Stomach (tissue), 4 donors: ENCODE measurements around the gene TLR2.

Experiments used
- EP300 ChIP-seq: sonication (generic); formaldehyde crosslinking; IDR thresholded peaks from one replicate; pipeline ENCODE4 v1.6.1; 2017; ENCODE audit warnings: antibody characterized with exemption
- POLR2A ChIP-seq, 4 donors: fragments of 450-650 bp; IDR thresholded peaks; one replicate each; pipeline ENCODE4 v1.6.1; 2016; ENCODE audit warnings: antibody characterized with exemption in 4 of 4, control low read depth in 2 of 4, mild to moderate bottlenecking in 1 of 4, moderate library complexity in 1 of 4
- TF ChIP-seq, protein P1 (sequence below), 7 experiments: fragments of 450-650 bp in 4 of 7; fragments of 200-600 bp in 3 of 7; sonication (generic) in 3 of 7; IDR thresholded peaks; one replicate each; pipeline ENCODE4 v1.5.1; 2016 to 2019; ENCODE audit warnings: antibody characterized with exemption in 7 of 7, control low read depth in 2 of 7, mild to moderate bottlenecking in 1 of 7

DNA sequence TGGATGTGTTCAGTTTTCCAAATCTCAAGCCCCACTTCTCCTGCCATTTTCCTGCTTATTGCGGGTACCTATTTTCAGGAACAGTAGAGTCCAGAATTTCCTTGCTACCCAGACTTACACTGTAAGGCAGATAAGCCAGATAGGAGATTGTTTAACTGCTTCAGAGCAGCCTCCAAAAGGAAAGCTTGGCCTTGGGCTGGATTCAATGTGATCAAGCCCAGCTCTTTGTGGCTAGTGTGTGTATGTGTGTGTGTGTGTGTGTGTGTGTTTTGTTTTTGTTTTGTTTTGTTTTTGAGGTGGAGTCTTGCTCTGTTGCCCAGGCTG is 41.7 kb downstream of the TLR2 start:
- TF ChIP-seq, protein P1, sequence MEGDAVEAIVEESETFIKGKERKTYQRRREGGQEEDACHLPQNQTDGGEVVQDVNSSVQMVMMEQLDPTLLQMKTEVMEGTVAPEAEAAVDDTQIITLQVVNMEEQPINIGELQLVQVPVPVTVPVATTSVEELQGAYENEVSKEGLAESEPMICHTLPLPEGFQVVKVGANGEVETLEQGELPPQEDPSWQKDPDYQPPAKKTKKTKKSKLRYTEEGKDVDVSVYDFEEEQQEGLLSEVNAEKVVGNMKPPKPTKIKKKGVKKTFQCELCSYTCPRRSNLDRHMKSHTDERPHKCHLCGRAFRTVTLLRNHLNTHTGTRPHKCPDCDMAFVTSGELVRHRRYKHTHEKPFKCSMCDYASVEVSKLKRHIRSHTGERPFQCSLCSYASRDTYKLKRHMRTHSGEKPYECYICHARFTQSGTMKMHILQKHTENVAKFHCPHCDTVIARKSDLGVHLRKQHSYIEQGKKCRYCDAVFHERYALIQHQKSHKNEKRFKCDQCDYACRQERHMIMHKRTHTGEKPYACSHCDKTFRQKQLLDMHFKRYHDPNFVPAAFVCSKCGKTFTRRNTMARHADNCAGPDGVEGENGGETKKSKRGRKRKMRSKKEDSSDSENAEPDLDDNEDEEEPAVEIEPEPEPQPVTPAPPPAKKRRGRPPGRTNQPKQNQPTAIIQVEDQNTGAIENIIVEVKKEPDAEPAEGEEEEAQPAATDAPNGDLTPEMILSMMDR (IDR thresholded peaks at IDR 0.05): no peak
- no peak for TF ChIP-seq POLR2A (IDR thresholded peaks at IDR 0.05)
- no peak for TF ChIP-seq EP300
